Measurements from ENCODE around the gene CHN2.

CHN2 gene

DNA sequence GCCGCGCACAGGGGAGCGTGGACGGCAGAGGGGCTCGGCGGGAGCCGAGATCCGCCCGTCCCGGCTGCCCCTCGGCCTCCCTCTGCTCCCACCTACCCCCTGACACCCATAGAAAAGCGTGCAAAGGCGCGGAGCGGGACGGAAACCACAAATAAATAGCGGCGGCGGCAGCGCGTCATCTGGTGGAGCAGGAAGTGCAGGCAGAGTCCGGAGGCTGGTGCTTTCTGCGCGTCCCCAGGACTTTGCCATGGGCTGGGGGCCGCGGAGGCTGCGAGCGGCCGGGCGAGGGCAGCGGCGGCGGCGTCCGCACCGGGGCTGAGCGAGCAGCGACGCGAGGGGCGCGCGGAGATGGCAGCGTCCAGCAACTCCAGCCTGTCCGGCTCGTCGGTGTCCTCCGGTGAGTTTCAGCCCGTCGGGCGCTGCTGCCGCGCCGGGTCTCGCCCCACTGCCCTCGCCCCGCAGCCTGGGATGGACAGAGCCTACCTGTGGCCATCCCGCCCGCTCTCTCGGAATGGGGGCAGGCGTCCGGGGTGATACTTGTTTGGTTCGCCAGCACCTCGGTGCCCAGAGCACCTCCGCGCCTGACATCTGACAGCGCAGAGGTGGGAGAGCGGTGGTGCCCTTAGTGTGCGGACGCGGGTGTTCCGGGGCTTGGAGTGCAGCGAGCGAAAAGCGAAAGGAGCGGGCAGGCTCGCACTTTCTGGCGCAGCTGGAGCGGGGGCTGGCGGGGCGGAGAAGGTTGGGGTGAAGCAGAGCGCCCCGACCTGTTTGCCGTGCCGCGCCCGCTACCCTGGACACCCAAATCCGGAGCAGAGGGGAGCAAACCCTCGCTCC lies at the start of gene CHN2:
Gene CHN2, plus strand, starts transcription at position 182 of the 834 bp plus-strand sequence.
- peak; percentile 9 for DNase-seq (ENCODE audit: low spot score)

- DNase-seq (ENCODE audit: low spot score) = no peak
Observed at GRCh38 chr7:29145553-29146056, 49.0 kb upstream of the CHN2 start.

GRCh38 chr7:29146057-29146706 lies 48.4 kb upstream of the CHN2 start, which contains the start of gene CPVL:
TSS of gene CPVL (minus strand) at chr7:29146537. CDS start at chr7:29121061, 25,476 bp downstream.
- DNase-seq (ENCODE audit: low spot score) = no peak

- DNase-seq (ENCODE audit: low spot score) = no peak
Observed at GRCh38 chr7:29146888-29147609, 47.5 kb upstream of the CHN2 start.

GRCh38 chr7:29147821-29148220 lies 46.8 kb upstream of the CHN2 start:
- no peak for DNase-seq (ENCODE audit: low spot score)

GRCh38 chr7:29149036-29149435 lies 45.5 kb upstream of the CHN2 start:
- no peak for DNase-seq (ENCODE audit: low spot score)

- DNase-seq (ENCODE audit: low spot score) = no peak
Observed at GRCh38 chr7:29150856-29151255, 43.7 kb upstream of the CHN2 start.

DNA sequence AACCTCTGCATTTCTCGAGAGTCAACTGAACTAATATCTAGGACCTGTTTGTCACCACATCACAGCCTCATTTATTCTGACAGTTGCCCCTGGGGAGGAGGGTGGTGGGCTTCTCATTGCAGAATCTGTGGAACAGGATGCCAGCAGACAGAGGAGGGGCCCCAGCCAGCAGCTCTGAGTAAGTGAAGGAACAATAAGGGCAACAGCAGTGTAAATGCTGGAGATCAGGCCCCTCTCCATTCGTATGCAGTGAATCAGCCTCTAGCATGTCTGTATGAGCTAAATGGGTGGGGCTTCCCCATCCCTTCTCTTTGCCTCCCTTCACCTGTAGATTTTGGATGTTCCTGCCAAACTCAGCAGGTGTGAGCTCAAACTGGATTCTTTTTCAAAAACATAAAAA lies 40.5 kb upstream of the CHN2 start:
- DNase-seq (ENCODE audit: low spot score) = no peak

DNA sequence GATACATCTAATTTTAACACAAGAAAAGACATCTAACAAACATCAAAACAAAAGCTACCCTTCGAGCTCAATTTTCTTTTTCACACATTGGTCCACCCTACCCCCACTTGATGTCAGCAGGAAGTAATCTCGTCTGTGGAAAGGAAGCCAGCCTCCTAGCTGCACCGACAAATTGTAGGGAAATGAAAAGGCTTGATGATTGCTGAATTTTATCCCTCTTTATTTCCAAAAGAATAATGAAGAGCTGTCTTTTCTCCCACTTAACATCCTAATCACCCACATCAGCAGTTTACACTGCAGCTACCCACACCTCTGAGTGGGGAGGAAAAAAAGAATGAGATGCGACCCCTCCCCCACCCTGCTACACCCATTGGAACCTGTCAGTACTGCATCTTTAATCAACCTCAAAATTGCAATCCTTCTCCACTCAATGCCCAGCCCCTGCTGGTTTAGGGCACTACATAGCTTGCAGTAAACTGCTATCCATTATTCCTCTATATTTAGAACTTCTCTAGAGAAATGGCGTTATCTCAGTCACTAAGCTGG lies 37.6 kb upstream of the CHN2 start:
- DNase-seq (ENCODE audit: low spot score) = no peak

GRCh38 chr7:29158795-29159423 lies 35.7 kb upstream of the CHN2 start:
- no peak for DNase-seq (ENCODE audit: low spot score)

DNA sequence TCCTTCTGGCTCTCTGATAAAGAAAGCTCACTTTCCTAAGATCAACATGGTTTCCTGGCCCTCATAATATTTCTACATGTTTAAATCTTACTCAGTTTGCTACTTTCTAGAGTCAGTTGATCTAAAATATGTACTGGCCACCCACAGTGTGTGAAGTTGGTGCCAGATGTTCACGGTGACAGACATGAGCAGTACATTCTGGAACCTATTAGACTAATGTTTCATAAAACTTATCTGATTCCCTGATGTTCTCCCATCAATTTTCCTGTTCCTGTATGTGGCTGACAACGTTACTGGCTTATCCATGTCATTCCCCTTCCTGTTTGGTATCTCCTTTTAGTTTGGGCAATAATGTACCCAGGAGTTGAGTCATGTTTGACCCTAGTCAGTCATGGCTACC lies 34.5 kb upstream of the CHN2 start:
- DNase-seq (ENCODE audit: low spot score) = no peak

DNA sequence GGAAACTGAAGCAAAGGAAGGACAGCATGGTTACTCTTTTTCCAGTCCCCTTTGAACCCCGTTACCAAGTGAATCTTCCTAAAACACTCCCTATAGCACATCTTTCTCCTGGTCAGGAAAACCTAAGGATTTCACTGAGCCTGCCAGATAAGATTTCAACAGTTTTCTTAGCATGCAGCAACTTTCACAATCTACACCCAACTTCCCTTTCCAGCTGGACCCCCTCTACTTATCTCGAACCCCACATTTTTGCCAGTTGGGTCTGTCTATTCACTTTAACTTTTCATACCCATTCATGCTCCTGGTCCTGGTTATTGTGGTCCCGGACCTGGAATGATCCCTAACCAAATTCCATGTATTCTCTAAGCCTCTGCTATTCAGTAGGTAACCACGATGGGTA lies 33.3 kb upstream of the CHN2 start:
- DNase-seq (ENCODE audit: low spot score) = no peak

DNA sequence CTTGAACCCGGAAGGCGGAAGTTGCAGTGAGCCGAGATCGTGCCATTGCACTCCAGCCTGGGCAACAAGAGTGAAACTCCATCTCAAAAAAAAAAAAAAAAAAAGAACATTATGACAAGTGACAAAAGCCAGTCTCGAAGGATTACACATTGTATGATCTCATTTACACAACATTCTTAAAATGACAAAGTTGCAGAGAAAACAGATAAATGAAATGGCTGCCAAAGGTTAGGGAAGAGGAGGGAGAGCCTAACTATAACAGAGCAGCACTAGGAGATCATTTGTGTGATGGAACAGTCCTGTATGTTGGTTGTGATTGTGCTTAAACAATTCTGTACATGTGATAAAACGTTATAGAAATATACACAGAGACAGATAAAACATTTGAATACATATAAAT lies 32.0 kb upstream of the CHN2 start:
- DNase-seq (ENCODE audit: low spot score) = no peak

- DNase-seq (ENCODE audit: low spot score) = no peak
Observed at GRCh38 chr7:29163854-29164253, 30.7 kb upstream of the CHN2 start.

DNA sequence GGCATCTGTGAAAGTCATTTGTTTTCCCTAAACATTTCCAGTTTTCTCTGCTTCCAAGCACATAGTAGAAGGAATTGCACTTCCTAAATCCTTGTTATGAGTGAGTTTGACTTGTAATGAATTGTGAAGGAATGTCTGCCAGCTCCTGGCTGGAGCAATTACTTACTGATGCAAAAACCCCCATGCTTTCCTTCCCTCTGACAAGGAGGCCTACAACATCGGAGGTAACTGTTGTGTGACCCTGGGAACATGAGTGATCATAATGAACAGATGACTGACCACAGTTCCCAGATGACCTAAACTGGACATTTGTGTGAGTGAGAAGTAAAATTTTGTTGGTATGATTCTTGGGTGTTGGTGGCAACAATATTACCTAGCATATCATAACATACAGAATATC lies 26.9 kb upstream of the CHN2 start:
- no peak for DNase-seq (ENCODE audit: low spot score)

GRCh38 chr7:29170781-29171180 lies 23.8 kb upstream of the CHN2 start:
- DNase-seq (ENCODE audit: low spot score) = no peak

- DNase-seq (ENCODE audit: low spot score) = no peak
Observed at GRCh38 chr7:29173458-29173857, 21.1 kb upstream of the CHN2 start.

DNA sequence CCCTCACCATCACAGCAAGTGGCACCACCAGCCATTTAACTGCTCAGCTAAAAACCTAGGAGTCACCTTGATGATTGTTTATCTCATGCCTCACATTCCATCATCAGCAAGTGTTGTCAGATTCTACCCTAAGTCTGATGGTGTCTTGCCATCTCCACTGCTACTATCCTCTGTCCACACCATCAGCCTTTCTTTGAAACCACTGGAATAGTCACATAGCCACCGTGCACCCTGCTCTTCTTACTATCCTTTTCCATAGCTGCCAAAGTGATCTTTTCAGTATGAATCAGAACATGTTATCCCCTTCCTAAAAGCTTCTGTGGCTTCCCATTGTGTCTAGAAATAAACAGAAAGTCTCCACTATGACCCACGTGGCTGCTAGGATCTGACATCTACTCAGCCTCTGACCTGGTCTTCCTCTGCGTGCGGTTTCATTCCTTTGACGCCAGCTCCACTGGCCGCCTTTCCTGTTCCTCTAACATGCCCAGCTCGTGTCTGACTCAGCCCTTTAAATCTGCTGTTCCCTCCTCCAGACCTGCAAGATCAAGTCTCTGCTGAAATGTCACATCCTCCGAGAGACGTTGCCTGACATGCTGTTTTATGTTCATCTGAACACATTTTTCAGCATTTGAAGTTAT lies 16.5 kb upstream of the CHN2 start:
- no peak for DNase-seq (ENCODE audit: low spot score)

DNA sequence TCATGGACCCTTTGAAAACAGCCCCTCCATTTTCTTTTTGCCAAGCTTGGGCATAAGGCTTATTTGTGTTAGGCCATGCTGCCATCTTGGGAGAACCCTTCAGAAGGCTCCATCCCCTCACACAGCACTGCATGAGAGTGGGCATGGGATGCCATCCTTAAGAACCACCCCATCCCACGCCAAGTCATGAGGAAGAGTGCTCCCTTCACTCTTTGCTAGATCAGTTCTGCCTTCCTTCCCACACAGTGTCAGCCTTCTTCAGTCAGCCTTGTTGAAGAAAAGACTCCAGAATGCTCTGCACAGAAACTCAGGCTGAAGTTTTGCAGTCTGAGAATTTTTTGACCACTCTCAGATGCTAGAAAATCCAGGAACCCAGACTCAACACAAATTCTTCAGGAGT lies 15.5 kb upstream of the CHN2 start:
- DNase-seq (ENCODE audit: low spot score) = no peak

GRCh38 chr7:29184599-29184998 lies 10.0 kb upstream of the CHN2 start:
- no peak for DNase-seq (ENCODE audit: low spot score)

GRCh38 chr7:29185613-29186012 lies 9.0 kb upstream of the CHN2 start:
- no peak for DNase-seq (ENCODE audit: low spot score)
